NCI-H2171 (cell line): ENCODE results near the gene DNAH11.

Experiments
- DNase-seq: peaks from one replicate; lab custom pipeline; 2025; lab: John Stamatoyannopoulos, UW

DNAH11 gene

GRCh38 chr7:21934808-21935207, 392.0 kb downstream of the DNAH11 start:
- DNase-seq: no peak

GRCh38 chr7:21938463-21938862, 395.6 kb downstream of the DNAH11 start:
- no peak for DNase-seq

GRCh38 chr7:21939136-21939857, 396.5 kb downstream of the DNAH11 start:
- no peak for DNase-seq

GRCh38 chr7:21939858-21940372, 397.1 kb downstream of the DNAH11 start:
- DNase-seq: no peak

GRCh38 chr7:21941611-21942141, 398.8 kb downstream of the DNAH11 start:
- no peak for DNase-seq

GRCh38 chr7:21942955-21943354, 400.1 kb downstream of the DNAH11 start:
- no peak for DNase-seq

GRCh38 chr7:21943436-21943835, 400.6 kb downstream of the DNAH11 start:
- DNase-seq: no peak

- peak; percentile 82 for DNase-seq
These were observed 402.0 kb downstream of the DNAH11 start for GRCh38 chr7:21944616-21945453.

GRCh38 chr7:21945454-21946221, 402.8 kb downstream of the DNAH11 start, which contains the start of gene CDCA7L:
TSS of gene CDCA7L (minus strand) at chr7:21945899. CDS start at chr7:21945804, 95 bp downstream.
- peak; percentile 80 for DNase-seq

GRCh38 chr7:21946222-21946709, 403.4 kb downstream of the DNAH11 start:
- DNase-seq: no peak

- no peak for DNase-seq
These were observed 404.2 kb downstream of the DNAH11 start for GRCh38 chr7:21947056-21947455.

- no peak for DNase-seq
These were observed 405.1 kb downstream of the DNAH11 start for GRCh38 chr7:21947946-21948345.

GRCh38 chr7:21948364-21948763, 405.5 kb downstream of the DNAH11 start:
- DNase-seq: no peak

GRCh38 chr7:21948887-21949540, 406.2 kb downstream of the DNAH11 start:
- DNase-seq: no peak
